ENCODE measurements around the gene LARGE1.
"Not testable (repeated sequence)": the region's sequence is repeated elsewhere in the genome, so short reads cannot be mapped to it uniquely, and the experiment has no call there.

The LARGE1 gene

DNA sequence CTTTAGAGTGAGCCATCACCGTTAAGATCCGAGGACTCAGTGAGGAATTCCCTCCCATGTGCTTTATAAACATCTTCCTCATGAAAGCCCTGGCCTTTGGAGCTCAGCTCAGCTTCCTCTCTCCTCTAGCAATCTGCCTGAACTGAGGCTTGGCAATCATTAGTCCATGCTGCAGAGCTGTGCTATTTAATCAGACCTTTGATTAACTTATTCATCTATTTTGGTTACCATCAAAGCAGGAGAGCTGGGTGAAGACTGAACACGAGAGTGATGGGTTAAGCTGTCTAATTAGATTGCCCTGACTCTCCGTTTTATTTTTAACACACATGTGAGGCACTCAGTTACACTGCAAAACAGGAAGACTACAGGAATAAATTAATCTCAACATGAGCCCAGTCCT is 351.3 kb downstream of the LARGE1 start:
- DNase-seq (ENCODE audit: low read depth in 1 of 2, low spot score in 1 of 2): no peak

DNA sequence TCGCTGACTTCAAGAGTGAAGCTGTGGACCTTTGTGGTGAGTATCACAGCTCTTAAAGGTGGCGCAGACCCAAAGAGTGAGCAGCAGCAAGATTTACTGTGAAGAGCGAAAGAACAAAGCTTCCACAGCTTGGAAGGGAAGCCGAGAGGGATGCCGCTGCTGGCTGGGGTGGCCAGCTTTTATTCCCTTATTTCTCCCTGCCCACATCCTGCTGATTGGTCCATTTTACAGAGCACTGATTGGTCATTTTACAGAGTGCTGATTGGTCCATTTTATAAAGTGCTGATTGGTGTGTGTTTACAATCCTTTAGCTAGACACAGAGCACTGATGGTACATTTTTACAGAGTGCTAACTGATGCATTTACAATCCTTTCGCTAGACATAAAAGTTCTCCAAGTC is 353.8 kb downstream of the LARGE1 start:
- DNase-seq (ENCODE audit: low read depth in 1 of 2, low spot score in 1 of 2): not testable (repeated sequence)

DNA sequence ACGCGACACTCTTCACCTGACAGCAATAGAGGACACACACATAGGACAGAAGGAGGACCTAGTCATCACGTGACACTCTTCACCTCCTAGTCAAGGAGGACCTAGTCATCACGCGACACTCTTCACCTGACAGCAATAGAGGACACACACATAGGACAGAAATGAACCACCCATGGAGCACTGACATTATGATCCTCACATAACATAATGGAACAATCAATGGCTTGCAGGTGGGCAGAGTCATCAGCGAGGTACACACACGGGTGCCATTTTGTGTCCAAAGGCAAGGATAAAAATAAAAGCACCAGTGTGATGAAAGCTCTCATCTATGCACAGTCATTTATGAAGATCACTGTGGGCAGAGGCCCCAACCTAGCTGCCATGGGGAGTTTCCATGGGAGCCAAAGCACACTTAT is 354.7 kb downstream of the LARGE1 start:
- DNase-seq (ENCODE audit: low read depth in 1 of 2, low spot score in 1 of 2): no peak

DNA sequence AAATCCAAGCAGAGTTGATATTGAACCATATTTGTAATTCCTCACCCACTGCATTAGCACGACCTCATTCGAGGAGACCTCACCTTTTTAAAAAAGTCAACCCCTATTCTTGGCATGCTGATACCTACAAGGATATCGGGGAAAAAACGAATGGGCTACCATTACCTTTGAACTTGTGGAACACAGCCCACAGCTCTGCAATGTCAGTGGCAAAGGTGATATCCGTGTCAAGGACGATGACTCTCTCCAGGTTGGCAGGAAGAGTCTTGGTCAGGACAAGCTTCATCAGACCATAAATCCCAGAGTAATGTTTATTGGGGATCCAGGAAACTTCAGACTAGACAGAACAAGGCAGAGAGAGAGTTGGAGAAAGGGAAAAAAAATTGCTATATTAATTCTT is 355.6 kb downstream of the LARGE1 start:
- no peak for DNase-seq (ENCODE audit: low read depth in 1 of 2, low spot score in 1 of 2)

DNA sequence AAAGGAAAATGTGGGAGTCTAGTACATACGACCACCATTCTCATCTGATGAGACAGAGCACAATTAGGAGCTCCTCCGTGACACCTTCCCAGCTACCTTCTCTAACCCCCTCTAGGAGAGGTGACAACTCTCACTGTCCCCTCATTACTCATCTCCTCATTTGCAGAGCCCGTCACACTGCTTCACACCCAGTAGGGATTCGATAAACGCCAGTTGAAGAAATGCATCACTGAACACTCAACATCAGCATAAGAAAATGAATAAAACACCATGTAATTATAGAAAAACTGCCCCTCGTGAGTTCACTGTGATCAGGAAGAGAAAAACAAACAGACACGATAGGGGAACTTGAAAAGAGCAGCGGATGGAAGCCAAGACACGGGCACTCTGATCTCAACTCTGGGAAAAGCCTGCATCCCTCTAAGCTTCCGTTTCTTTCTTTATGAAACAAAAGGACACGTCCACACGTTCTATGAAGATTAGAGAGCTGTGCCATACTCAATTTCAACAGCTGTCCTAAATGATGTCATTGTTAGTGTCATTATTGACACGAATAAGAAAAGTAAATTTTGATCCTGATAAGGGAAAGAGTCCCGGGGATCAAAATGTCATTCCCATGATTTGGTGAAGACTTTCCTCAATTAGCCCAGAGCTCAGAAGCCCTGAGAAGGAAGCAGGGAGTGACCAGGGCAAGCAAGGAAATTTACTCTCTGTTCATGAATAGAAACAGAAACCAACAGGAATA is 356.9 kb downstream of the LARGE1 start:
- DNase-seq (ENCODE audit: low read depth in 1 of 2, low spot score in 1 of 2): no peak

DNA sequence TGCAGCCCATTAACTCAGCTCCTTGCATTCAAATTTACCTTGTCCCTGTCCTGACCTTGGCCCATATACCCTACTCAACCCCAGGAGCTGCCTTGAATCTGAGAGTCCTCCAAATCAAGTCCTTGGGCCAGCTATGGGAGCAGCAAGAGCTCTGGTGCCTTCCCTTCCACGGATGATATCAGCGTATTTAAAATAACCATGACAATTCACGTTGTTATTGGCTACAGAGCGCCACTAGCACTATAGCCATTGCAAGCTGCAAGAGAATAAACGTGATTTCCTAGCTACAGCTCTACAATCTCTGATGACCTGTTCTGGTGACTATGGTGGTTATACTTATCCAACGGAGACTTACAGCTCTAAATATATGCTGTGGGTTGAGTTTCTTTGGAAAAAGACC is 357.8 kb downstream of the LARGE1 start:
- DNase-seq (ENCODE audit: low read depth in 1 of 2, low spot score in 1 of 2): no peak

DNA sequence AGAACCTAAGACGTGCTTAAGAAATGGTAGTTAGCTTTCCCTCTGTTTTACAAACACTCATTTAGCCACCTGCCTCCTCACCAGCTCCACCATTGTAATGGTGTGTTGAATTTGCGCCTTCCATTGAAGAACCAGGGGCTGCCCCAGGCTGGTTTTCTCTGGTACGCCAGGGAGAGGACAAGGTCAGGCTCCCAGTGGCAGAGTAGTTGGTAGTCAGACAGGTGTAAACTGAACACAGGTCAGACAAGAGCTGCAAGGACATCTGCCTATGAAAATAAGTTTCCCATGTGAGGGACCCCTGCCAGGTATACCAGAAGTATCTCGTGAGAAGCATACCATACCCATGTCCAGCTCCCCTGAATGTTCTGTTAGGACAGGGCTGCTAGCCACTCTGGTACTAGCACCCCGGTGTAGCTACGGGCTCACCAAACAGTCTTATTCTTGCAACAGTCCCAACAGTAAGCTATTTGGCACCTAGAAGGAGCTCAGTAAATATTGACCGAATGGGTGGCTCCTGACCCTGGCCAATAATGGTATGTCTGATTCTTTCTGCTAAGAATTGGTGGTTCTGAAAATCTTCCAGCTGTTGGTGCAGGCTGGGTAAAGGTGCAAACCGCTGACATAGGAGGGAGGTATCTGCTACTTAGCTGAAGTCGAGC is 359.0 kb downstream of the LARGE1 start:
- no peak for DNase-seq (ENCODE audit: low read depth in 1 of 2, low spot score in 1 of 2)

DNA sequence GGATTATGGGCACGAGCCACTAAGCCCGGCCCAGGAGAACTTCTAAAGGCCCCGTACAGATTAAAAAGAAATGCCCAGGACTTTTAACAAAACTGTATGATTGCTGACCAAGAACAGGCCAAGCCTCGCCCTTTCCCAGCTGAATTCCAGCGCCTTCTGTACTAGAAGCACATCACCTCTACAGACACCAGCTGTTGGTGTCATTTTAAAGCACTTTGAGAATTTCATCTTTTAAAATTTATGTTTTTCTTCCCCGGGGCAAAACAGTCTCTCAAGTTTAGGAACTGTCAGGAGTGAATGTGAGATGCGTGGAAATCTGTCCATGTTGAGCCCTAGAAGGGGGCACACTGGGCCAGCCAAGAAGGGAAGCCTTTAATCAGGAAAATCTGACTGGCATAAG is 362.4 kb downstream of the LARGE1 start:
- DNase-seq (ENCODE audit: low read depth in 1 of 2, low spot score in 1 of 2): no peak

DNA sequence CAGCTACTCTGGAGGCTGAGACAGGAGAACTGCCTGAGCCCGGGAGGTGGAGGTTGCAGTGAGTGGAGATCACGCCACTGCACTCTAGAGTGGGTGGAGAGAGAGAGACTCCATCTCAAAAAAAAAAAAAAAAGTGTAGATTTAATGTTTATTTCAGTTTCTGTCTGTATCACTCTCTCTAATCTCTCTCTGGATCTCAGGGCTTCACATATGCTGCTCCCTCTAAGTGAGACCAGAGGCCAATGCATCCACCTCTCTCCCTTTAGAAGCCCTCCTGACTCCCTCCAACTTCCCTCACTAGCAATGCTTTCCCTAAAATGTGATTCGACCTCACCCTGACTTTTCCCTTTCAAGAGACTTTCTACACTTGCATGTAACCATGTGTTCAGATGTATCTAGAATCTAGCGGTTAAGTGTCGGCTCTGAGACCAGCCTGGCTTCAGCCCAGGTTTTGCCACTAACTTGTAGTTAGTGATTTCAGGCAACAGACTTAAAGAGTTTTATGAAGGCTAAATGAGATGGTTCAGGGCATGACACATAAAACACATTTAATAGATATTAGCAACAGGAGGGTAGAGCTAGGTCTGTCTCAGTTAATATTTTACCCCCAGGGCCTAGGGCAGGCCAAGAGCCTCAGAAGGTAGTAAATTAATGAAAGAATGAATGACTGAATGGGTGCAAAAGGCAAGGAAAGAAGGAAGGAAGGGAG is 364.3 kb downstream of the LARGE1 start:
- DNase-seq (ENCODE audit: low read depth in 1 of 2, low spot score in 1 of 2): no peak

DNA sequence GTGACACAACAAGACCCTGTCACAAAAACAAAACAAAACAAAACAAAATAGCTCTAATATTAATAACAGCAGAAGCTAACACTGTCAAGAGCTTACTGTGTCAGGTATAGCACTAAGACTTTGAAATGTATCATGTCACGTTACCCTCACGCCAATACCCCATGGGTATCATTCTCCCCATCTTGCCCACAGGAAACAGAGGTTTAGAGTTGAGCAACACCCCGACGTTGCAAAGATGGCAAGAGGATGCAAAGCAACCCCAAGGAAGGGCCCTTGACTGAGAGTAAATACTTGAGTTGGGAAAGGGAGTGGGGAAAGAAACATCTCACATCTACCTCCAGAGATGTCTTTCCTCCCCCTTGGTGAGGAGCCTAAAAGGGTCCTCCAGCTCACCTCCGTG is 366.8 kb downstream of the LARGE1 start:
- DNase-seq (ENCODE audit: low read depth in 1 of 2, low spot score in 1 of 2): no peak

DNA sequence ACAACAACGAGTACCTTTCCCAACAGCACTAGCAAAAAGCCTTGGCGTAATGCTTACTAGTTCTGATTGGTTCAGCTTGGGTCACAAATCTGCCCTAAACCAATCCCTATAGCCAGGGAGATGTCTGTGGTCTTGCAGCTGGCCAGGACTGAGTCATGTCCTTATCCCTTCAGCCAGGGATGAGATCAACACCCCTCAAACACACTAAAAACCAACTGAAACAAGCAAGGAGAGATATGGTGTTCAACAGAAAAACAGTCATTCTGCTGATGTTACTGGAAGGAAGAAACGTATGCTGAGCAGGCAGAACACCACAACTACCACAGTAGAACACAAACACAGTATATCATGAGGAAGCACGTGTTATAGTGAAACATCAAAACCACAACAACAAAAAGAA is 375.6 kb downstream of the LARGE1 start:
- DNase-seq (ENCODE audit: low read depth in 1 of 2, low spot score in 1 of 2): no peak

DNA sequence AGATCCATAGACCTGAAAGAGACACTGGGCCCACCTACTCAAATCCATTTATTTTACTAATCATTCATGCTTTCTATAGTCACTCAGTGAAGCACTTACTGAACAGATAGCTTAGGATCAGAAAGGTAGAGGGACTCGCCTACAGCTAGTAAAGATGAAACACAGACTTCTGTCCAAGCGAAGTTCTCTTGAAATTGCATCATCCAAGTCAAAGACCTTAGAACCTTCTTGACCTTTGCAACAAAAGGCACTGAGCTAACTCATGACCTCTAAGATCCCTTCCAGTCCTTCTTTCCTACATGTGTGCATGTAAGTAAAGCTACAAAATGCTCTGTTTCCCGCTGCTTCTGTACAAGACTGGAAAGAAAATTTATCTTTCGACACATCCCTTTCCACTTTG is 377.6 kb downstream of the LARGE1 start:
- no peak for DNase-seq (ENCODE audit: low read depth in 1 of 2, low spot score in 1 of 2)

DNA sequence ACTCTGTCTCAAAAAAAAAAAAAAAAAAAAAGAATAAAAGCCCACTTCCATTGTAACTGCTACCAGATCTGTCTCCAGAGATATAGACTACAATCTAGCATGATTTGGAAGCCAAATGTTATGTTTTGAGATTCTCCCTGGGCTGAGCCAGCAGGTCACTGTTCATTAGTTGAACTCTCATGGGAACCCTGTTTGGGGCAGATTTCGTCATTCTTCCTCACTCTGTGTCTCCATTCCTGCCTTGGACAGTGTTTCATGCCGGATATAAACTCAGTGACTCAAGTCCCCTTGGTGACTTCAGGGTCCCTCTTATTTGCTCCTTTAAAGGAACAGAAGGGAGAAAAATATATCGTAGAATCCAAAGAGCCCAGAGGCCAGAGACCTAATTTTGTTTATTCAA is 378.1 kb downstream of the LARGE1 start:
- DNase-seq (ENCODE audit: low read depth in 1 of 2, low spot score in 1 of 2): no peak

DNA sequence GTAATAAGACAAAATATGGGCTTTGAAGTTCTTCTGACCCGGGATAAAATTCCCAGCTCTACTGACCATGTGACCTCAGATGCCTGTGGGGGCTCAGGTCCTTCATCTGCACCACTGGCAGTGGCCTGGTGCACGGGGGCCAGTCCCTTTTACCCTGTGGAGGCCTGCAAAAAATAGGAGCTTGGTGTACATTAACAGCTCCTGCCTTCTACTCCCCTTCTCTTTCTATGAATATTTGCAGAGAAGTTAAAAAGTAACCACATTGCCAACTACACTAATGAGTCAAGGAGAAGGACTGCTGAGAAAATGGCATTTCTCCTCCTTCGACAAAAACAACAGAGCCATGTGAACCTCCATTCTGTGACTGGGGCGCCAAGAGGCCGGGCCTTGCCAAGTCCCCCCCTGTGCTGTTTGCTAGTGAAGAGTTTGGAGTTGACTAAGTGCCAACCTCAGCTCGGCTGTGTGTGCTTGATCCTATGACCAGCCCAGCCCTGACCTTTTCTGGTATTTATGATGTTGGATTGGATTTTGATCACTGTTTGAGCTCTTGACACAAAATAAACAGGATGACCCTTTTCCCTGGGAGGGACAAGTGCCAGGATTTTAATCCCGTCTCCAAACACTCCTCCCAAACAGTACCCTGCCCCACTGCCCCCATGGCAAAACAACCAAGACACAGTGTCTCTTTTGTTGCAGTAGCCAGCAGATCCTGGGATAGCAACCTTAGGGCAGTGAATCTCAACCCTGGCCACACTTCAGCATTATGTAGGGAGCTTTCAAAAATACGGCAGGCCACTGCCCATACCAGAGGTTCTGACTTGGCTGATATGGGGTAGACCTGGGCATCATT is 380.1 kb downstream of the LARGE1 start:
- DNase-seq (ENCODE audit: low read depth in 1 of 2, low spot score in 1 of 2): no peak

DNA sequence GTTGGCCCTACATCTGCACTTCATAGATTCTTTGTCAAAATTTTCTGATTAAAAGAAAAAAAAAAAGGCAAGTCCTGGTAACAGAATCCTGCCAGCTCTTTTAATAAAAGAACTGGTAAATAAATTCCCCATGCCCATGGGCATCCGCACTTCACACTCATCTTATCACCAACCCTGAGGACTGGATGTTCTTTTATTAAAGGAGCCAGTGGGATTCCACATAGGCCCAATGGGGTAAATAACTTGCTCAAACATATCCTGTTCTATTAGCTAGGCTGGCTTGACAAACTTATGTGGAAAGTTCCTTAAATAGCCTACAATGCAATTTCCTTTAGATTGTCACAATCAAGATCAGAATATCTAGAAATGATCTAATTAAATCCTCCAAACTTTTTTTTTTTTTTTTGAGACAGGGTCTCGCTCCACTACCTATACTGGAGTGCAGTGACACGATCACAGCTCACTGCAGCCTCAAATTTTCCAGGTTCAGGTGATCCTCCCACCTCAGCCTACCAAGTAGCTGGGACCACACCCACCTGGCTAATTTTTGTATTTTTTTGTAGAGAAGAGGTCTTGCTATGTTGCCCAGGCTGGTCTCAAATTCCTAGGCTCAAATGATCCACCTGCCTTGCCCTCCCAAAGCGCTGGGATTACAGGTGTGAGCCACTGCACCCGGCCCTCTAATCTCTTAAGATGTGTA is 380.9 kb downstream of the LARGE1 start:
- no peak for DNase-seq (ENCODE audit: low read depth in 1 of 2, low spot score in 1 of 2)

DNA sequence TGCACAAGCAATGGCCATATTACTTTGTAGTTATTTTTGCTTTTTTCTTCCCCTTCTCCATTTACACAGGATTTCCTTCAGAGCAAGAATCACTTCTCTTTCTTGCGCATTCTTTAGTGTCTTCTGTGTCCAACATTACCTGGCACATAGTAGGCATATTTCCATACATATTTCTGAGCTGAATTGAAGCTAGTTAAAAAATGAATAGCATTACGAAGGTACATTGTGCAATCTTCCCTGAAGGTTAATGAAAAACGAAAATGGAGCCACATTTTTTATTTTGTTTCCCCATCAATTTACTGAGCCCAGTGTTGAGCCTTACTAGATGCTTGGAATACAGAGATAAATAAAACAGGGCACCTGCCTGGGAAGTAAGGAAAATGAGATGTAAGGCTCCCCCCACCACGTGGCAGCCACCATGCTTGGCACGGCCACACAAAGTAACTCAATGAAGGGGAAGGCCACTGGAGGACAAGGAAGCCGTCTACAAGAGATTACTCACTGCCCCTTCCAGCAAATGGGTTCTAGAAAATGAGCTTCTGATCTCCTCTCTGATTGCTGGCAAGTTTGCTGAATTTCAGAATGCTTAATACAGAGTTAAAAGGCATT is 381.9 kb downstream of the LARGE1 start:
- no peak for DNase-seq (ENCODE audit: low read depth in 1 of 2, low spot score in 1 of 2)

DNA sequence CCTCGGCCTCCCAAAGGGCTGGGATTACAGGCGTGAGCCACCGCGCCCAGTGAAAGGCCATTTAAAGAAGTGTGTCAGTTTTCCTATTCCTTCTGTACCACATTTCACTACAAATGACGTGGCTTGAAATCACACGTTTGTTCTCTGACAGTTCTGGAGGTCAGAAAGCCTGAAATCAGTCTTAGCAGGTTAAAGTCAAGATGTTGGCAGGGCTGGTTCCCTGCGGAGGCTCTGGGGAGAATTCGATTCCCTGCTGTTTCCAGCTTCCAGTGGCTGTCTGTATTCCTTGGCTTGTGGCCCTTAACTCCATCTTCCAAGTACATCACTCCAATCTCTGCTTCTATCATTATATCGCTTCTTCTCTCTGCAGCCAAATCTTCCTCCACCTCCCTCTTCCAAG is 383.2 kb downstream of the LARGE1 start:
- no peak for DNase-seq (ENCODE audit: low read depth in 1 of 2, low spot score in 1 of 2)

DNA sequence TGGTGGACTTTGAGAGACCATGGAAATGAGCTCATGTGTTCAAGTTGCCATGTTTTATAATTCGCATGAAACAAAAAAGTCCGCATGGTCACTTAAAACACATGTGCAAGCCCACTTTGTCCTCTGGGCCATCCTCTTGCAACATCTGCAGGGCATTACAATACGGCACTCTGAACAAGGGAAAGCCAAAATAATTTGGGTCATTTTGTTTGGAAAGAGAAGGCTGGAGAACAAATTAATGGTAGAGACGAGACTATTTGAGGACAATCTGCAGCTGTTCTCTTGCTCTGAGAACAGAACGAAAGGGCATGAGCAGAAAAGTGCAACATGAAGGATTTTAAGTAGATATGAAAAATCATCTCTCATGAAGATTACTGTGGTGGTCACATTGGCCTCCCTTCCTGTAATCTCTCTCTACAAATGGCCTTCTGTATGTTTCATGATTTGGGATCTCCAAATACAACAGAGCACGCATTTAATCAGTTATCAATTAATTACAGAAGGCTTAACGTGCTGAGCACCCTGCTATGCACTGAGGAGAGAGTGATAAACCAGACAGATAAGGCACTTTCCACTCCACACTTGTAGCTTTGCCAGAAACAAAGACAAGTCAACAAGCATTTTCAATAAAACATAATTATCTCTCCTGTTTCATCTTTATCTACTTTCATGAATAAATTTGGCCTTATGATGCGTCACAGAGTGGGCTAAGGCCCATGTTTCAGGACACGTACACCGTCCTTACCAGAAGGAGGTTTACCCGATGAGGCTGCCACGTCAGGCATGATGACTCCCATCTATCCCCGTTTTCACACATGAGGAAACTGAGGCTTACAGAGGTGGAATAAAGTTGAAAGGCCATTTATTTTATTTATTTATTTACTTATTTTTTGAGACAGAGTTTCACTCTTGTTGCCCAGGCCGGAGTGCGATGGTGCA is 384.1 kb downstream of the LARGE1 start:
- no peak for DNase-seq (ENCODE audit: low read depth in 1 of 2, low spot score in 1 of 2)

DNA sequence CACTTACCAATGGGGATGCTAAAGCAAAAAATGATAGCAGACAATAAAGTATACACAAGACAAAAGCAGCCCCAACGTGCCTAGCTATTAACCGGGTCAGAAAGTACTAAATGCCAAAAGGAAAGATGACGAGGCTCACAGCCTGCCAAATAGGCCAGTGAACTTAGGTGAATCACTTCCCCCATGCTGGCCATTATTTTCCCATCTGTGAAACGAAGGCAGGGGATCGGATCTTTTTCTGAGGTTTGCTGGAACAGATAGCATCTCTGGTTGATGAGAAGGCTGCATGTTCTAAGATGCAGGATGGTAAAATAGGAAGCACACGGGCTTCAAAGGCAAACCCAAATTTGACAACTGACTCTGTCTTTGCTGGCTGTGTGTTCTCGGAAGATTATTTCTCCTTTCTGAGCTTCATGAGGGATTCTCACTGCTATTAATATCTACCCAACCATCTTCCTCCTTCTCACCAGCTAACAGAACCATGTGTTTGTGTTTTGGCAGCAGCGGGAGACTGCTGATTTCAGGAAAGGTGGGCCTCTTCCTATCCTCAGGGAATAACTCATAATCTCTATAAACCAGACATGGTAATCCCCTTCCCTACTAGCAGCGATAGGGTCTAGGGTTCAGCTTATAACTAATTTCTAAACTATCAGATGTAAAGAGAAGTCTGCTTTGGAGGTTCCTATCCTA is 390.7 kb downstream of the LARGE1 start:
- DNase-seq (ENCODE audit: low read depth in 1 of 2, low spot score in 1 of 2): no peak

Data from stimulated activated CD4-positive, alpha-beta T cell treated with anti-CD3 and anti-CD28 coated beads, Interleukin-15, amount 100 ng/mL, for 1 hour (primary cell).